Body of pancreas (tissue), 4 donors: ENCODE results near the gene DIP2B.

ENCODE experiments used
- CTCF ChIP-seq, 7 experiments: fragments of 450-650 bp in 4 of 7; fragments of 200-600 bp in 3 of 7; sonication (generic) in 3 of 7; IDR thresholded peaks; one replicate each; pipeline ENCODE4 v1.5.1; 2016 to 2019; ENCODE audit warnings: antibody characterized with exemption in 7 of 7
- POLR2A ChIP-seq, 3 donors: fragments of 450-650 bp; IDR thresholded peaks; one replicate each; pipeline ENCODE4 v1.6.1; 2016; ENCODE audit warnings: antibody characterized with exemption in 3 of 3, mild to moderate bottlenecking in 2 of 3

GRCh38 chr12:50747817-50748216, 243.0 kb downstream of the DIP2B start:
- TF ChIP-seq CTCF (IDR thresholded peaks at IDR 0.05) (no peak), POLR2A (IDR thresholded peaks at IDR 0.05) (no peak)
